GM12872 (cell line): ENCODE data around the gene RBMS1.

Source experiments
- CTCF ChIP-seq: IDR thresholded peaks from 3 replicates; pipeline ENCODE4 v1.5.1; 2011; ENCODE audit warnings: low read depth, mild to moderate bottlenecking, low read length, moderate library complexity; ENCODE audit not compliant: insufficient read depth

The RBMS1 gene

DNA sequence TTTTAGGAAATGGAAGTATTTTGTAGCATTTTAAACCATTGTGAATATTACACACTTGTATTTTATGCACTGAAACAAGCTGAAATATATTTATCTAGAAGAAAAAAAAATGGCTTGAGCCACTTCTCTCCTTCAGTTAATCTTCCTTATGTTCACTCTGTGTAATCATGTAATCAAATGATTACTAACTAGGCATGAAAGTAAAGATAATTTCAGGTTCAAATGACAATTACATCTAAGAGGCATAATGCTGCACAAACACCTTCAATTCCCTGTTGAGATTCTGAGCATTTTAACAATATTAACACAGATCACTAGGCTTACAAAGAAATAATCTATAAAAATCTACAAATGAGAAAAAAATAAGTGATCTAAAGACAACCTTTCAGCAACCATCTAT is 173.9 kb downstream of the RBMS1 start:
- TF ChIP-seq CTCF = no peak

DNA sequence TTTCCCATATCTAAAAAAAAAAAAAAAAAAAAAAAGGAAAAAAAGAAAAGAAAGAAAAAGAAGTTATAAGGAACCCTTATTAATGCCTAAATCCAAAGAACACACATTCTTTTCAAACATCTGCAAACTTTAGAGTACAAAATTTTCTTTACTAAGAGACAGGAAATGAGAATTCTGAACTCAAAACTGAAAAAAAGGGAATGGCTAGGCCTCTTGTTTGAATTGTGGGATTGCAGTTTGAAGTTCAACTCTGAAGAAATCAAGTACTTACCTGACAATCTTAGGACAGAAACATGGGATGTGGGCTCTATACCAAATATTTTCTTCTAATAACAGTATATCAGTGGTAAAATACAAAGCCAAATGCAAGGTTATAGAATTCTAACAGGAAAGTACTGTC is 175.4 kb downstream of the RBMS1 start:
- no peak for TF ChIP-seq CTCF

DNA sequence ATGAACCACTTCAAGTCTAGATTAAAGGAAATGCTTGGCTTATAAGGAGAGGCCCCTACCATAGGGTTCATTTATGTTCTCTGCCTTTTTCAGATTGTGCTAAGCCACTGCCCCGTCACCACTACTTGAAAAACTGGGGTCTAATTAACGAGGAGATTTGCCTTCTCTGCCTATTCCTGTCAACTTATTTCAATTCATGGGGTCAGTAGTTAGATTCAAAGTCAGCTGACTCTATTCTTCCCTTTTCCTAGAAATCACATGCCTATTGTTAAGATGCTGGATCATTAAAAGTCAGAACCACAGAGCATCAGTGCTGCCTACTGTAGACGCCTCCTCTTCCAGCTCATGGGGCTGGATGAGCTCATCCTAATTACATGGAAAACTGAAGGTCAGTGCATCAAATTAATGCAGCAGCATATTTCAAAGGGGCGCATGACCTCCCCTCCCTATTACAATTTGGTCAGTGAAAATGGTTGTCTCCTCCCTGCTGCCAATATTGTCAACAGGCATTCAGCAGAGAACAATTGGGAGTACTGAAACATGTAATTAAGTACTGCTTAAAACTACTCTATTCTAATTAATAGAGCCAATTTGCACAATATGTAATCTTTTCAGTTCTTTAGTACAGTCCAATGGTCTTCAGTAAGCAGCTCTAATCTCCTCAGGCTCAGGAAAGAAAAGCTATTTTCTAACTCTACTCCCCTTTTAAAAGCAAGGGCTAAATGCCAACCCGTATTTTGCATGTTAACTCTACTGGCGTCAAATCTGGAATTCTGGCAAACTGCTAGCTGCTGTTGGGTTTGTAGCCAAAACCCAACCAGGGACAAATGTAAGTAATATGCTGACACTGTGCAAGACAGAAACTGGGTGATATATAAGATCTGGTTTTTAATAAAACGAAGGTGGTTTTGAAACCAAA is 176.2 kb downstream of the RBMS1 start:
- TF ChIP-seq CTCF = no peak

- no peak for TF ChIP-seq CTCF
Measured at GRCh38 chr2:160315337-160315736, 178.3 kb downstream of the RBMS1 start.

- TF ChIP-seq CTCF = no peak
Measured at GRCh38 chr2:160310118-160310828, 183.3 kb downstream of the RBMS1 start.

- TF ChIP-seq CTCF = no peak
Measured at GRCh38 chr2:160309585-160309984, 184.0 kb downstream of the RBMS1 start.

- no peak for TF ChIP-seq CTCF
Measured at GRCh38 chr2:160308915-160309314, 184.7 kb downstream of the RBMS1 start.
